Cardiac muscle cell (in vitro differentiated cells and primary cell): Measurements from ENCODE around the gene SBF2. TPM values are rescaled to one million over a fixed set of nuclear protein-coding genes. Genes with fewer than 3 reads are reported as not detected.
A peak's percentile ranks its signal among the peaks of the same experiment; 100 is the strongest.

Experiments used
- DNase-seq, 2 donors: peaks; one replicate each; pipeline versions ENCODE4 v3.0.0 to v3.0.0-alpha.2; 2010 to 2017; ENCODE audit warnings: low read depth in 1 of 2, low spot score in 1 of 2
- H3K27ac ChIP-seq: fragments of 200-600 bp; sonication (generic); 2 replicates; pipeline ENCODE4 v1.5.1; 2016
- H3K27me3 ChIP-seq: fragments of 200-600 bp; sonication (generic); 2 replicates; pipeline ENCODE4 v1.6.0; 2016; ENCODE audit warnings: control low read depth
- H3K36me3 ChIP-seq: fragments of 200-600 bp; sonication (generic); 2 replicates; pipeline ENCODE4 v1.5.1; 2016; ENCODE audit warnings: control low read depth
- H3K4me1 ChIP-seq: fragments of 200-600 bp; sonication (generic); 2 replicates; pipeline ENCODE4 v1.8.1; 2017; ENCODE audit warnings: low read depth, mild to moderate bottlenecking, mixed run types
- H3K4me3 ChIP-seq: fragments of 200-600 bp; sonication (generic); 2 replicates; pipeline ENCODE4 v1.5.1; 2016; ENCODE audit warnings: mild to moderate bottlenecking
- H3K9me3 ChIP-seq: fragments of 200-600 bp; sonication (generic); 2 replicates; pipeline ENCODE4 v1.5.1; 2017; ENCODE audit warnings: low read depth, mild to moderate bottlenecking, control low read depth
- polyA plus RNA-seq: library from polyadenylated mRNA; unstranded; fragments of >200 nt; fragmentation: Nextera tagmentation; extraction: Ambion mirVana; gene quantifications from 2 replicates; pipeline ENCODE4 v1.2.1, GENCODE V29; 2016
- total RNA-seq: library from RNA; depleted of rRNA; stranded (reverse); fragments of >200 nt; gene quantifications from 2 replicates; pipeline ENCODE4 v1.2.3, GENCODE V29; 2016
- TF ChIP-seq, protein P1 (sequence below): IDR thresholded peaks from 2 replicates; pipeline ENCODE4 v1.5.1; 2012; ENCODE audit warnings: low read depth, mild to moderate bottlenecking, low read length

The SBF2 gene
- total RNA-seq, result 22.0 and 32.3 TPM in 2 replicates
- polyA plus RNA-seq, result 13.3 and 21.0 TPM in 2 replicates

DNA sequence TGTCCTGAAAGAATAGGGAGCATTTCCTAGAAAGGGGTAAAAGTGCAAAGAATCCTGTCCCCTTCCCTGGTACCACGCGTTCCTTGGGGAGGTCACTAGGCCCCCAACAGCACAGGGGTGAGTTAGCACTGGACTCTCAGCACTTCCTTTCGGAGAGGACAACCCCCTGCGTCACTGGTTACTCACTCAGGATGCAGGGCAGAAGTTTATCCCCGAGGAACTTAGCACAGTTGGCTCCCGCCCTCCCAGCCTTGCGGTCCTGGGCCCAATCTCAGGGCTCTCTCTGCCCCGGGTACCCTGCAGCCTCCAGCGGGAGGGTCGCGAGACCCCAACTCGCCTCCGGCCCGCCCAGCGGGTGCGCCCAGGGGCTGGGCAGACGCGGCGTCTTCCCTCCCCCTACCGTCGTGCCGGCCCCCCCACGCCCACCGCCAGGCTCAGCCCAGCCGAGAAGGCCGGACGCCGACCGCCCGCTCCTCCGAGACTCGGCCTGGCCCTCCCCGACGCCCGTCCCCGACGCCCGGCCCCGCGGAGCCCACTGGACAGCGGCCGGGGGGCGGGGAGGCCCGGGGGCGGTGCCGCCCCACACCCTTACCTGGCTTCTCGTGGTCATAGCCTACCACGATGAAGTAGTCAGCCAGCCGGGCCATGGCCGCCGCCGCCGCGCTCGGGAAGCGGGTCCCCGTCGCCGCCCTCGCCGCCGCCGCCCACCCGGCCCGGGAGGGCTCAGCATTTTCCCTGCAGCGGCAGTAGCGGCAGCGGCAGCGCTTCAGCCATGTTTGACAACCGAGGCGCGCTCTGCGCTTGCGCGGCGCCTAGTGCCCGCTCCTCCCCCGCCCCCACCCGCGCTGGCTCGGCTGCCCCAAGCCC lies at the start of gene SBF2:
Gene SBF2 (minus strand): TSS at position 797 of the 867 bp plus-strand sequence. CDS start 150 bp downstream, at position 647.
- peak within 1 kb of the TSS; percentile 77 for H3K4me3 ChIP-seq
- peaks cover 14% of the 10 kb centered on the region for H3K27me3 ChIP-seq
- TF ChIP-seq, protein P1, sequence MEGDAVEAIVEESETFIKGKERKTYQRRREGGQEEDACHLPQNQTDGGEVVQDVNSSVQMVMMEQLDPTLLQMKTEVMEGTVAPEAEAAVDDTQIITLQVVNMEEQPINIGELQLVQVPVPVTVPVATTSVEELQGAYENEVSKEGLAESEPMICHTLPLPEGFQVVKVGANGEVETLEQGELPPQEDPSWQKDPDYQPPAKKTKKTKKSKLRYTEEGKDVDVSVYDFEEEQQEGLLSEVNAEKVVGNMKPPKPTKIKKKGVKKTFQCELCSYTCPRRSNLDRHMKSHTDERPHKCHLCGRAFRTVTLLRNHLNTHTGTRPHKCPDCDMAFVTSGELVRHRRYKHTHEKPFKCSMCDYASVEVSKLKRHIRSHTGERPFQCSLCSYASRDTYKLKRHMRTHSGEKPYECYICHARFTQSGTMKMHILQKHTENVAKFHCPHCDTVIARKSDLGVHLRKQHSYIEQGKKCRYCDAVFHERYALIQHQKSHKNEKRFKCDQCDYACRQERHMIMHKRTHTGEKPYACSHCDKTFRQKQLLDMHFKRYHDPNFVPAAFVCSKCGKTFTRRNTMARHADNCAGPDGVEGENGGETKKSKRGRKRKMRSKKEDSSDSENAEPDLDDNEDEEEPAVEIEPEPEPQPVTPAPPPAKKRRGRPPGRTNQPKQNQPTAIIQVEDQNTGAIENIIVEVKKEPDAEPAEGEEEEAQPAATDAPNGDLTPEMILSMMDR, result no peak
- peak; percentile 93 to 94 for DNase-seq
- H3K4me1 ChIP-seq, result peaks cover 20% of the 10 kb centered on the region
- H3K27ac ChIP-seq, result peak within 1 kb of the TSS; percentile 87
- no peaks in the 10 kb centered on the region for H3K9me3 ChIP-seq
- no peaks in the 10 kb centered on the region for H3K36me3 ChIP-seq

DNA sequence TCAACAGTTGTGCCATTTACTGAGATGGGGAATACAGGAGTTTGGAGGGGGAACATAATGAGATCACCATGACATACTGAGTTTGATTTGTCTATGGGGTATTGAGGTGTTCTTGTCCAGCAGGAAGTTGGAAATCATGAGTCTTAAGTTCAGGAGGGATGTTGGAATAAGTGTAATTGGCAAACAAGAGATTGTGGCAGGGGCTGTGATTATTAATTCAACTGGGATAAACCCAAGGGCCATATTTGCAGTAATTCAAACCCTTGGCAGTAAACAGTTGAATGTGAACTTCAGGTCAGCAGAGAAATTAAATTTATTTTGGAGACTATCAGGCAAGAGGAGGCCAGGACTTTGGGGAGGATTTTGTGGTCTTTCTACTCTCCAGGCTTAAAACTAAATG lies 44.3 kb upstream of the SBF2 start:
- TF ChIP-seq, protein P1, result no peak

DNA sequence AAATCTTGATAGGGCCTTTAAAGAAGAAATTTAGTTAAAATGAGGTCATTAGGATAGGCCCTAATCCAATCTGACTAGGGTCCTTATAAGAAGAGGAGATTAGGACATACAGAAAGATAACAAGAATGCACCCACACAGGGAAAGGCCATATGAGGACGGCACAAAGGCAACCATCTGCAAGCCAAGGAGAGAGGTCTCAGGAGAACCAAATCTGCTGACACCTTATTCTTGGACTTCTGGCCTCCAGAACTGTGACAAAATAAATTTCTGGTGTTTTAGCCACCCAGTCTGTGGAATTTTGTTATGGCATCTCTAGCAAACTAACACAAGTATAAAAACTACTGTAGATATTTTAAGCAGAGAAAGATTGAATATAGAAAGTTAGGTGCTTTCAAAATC lies 39.5 kb upstream of the SBF2 start:
- DNase-seq, result no peak
- Histone ChIP-seq H3K27me3 (no peaks in the 10 kb centered on the region), H3K36me3 (no peaks in the 10 kb centered on the region), H3K4me3 (no peak overlapping the region), H3K27ac (no peak overlapping the region), H3K9me3 (no peaks in the 10 kb centered on the region), H3K4me1 (peaks cover 2% of the 10 kb centered on the region)
- TF ChIP-seq, protein P1, result no peak

More for the DNA sequence above, 44.3 kb upstream of the SBF2 start:
- Histone ChIP-seq H3K27ac (no peak overlapping the region), H3K36me3 (no peaks in the 10 kb centered on the region), H3K27me3 (no peaks in the 10 kb centered on the region), H3K4me3 (no peak overlapping the region), H3K4me1 (no peaks in the 10 kb centered on the region), H3K9me3 (no peaks in the 10 kb centered on the region)
- DNase-seq, result no peak

DNA sequence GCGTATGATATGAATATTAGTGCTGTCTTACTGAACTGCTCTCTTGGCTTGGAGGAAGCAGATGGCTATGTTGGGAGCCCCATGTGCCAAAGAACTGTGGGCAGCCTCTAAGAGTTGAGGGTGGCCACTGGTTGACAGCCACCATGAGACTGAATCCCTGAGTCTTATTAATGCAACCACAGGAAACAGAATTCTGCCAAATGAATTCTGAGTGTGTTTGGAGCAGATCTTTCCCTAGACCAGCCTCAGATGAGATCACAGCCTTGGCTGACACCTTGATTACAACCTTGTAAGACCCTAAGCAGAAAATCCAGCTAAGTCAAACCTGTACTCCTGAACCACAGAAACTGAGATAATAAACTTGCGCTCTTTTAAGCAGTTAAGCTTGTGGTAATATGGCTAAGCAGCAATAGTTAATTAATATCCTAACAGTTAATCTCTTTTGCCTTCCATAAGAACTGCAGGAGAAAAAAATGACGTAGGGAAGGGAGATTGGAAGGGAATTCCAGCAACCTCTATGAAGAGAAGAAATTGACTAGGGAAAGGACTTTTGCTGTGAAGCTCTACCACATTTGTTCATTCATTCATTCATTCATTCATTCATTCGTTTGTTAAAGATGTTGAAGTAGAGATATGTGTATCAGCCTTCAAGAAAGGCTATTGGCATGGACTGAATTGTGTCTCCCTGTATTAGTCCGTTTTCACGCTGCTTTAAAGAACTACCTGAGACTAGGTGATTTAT lies 37.7 kb upstream of the SBF2 start:
- TF ChIP-seq, protein P1, result no peak
- Histone ChIP-seq H3K4me3 (no peak overlapping the region), H3K9me3 (no peaks in the 10 kb centered on the region), H3K36me3 (no peaks in the 10 kb centered on the region), H3K27ac (no peak overlapping the region), H3K4me1 (peaks cover 7% of the 10 kb centered on the region), H3K27me3 (no peaks in the 10 kb centered on the region)
- DNase-seq, result no peak

DNA sequence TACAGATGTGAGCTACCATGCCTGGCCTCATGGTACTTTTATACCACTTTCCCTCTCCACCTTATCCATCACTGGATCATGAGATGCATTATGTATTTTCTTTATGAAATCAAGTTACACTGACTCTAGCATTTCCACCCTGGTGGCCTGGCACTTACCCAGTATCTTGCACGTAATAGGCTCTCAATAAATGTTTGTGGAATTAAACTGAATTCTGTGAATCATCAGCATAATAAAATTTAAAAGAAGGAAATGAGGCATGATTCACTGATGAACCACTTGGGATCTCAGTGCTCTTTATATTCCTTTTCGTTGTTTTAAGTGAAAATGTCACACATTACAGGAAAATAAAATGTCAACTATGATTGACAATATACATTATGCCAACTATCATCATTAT lies 35.9 kb upstream of the SBF2 start:
- peak in 1 of 2 donors; percentile 77 for DNase-seq
- Histone ChIP-seq H3K27me3 (no peaks in the 10 kb centered on the region), H3K4me1 (peaks cover 7% of the 10 kb centered on the region), H3K27ac (no peak overlapping the region), H3K36me3 (no peaks in the 10 kb centered on the region), H3K9me3 (no peaks in the 10 kb centered on the region), H3K4me3 (no peak overlapping the region)
- TF ChIP-seq, protein P1, result no peak
